ENCODE results near the gene P2RY14. TPM values are rescaled to one million over a fixed set of nuclear protein-coding genes. Genes with fewer than 3 reads are reported as not detected.
A peak's percentile ranks its signal among the peaks of the same experiment; 100 is the strongest.

The P2RY14 gene
- total RNA-seq, 1 experiment from 2014 or later = 0.03 TPM

DNA sequence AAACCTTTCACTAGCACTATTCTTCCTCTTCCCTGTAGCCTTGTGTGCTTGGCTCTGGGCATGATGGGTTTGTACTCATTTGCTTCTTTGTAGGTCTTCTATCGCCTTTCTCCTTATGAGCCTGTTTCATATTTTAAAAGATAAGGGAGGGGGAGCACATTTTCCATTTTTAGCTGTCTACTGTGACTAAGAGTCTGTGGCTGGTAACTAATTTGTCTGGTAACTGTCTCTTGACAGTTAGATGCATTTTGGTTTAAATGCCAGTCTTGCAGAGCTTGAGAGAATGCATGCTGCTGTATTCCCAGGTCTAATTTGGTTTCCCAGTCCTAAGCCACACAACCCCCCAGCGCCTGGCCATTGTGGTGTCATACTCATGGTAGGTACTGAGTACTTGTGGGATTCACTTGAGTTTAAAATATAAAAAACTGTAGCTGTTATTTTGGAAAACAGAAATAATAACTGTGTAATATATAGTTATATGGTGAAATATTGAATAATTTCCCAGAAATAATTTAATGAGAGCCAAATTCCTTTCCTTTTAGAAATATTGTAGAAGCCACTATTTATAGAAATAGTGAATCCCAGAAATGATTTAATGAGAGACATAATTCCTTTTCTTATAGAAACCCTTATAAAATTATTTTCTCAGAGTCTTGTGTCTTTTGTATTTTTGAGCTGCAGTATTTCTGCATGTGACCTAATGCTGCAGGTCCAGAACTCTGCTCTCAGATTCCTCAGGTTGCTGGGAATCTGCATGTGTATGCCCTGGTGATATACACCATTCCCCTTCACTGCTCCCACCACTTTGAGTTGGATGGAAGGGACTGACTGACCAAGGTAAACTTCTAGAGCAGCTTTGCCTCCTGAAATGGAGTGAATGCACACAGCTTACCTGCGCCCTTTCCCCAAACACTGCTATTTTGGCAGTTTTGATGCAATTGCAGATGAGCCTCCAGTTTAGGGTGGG lies 61.4 kb downstream of the P2RY14 start:
- DNase-seq (ENCODE audit: low spot score) = peak; percentile 76

DNA sequence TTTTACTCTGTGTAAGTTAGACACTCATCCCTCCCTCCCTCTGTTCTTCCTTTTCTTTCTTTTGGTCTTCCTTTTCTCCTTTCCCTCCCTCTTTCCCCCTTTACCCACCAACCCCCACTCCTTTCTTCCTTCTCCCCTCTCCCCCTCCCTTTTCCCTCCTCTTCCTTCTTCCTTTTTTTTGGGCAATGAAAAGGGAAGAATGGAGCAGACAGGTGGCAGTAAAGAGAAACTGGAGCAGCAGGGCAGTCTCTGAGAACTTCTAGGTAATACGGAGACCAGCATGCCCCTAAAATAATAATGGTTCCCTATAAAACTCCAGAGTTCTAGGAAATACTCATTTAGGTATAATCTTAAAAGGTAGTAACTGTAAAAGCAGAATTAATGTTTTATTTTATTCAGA lies 63.9 kb downstream of the P2RY14 start:
- no peak for DNase-seq (ENCODE audit: low spot score)

DNA sequence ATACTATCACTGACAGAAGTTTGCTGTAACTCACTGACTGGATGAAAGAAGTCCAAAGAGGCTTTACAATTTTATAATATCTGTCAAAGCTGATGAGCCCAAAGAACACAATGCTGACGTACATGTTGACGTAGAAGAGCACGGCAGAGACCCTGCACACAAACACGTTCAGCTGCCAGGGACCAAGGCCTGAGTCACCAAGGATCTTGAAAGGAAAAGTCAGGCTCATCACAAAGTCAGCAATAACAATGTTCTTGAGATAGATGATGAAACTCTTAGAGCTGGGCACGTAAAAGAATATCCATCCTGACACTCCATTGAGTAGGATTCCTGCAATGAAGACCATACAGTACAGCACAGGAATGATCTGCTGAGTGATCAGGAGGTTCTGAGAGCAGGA lies 64.5 kb downstream of the P2RY14 start:
- DNase-seq (ENCODE audit: low spot score) = no peak

DNA sequence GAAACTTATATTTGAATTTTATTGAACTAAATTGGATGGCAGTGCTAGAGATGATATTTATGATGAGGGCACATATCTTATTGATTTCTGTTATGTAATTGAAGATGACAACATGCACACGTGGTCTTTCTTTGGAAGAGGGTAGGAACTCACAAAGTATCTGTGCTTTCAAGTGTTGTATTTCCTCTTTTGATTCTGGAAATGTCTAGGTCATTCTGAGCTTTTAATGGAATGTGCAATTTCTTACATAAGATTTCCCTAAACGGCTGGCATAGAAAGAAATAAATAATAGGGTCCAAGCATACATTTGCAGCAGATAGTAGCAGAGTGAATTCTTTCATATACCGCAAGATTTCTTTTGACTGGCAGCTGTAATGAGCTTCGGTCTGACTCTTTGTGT lies 65.2 kb downstream of the P2RY14 start:
- DNase-seq (ENCODE audit: low spot score) = no peak

DNA sequence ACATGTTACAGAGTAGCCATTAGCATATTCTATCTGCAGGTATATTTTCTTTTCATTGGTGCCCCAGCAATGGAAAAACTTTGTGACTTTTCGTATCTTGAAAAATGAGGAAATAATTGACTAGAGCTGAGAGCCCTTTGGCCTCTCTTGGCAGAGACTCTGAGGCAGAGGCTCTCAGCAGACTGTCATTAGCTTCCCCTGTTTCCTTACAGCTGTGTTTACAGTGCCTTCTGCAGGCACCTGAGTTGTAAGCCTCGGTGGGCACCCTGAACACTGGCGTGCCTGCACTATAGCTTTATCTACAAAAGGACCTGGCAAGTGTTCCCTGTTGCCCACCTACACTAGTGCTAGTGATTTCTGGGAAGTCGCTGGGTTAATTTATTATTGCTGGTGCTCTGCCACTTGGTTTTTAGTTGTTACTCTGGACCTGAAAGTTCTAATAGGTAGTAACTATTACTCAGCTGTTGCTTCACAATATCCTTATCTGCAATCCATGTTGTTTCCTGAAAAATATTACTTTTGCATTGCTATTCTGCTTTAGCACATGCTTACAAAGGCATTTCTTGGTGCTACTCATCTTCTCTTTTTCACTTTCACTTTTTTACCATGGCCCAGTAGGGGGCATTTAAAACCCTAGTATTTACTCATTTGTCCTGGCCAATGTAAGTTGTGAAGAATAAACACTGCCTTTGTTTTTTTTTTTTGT lies 67.5 kb downstream of the P2RY14 start:
- DNase-seq (ENCODE audit: low spot score) = no peak

DNA sequence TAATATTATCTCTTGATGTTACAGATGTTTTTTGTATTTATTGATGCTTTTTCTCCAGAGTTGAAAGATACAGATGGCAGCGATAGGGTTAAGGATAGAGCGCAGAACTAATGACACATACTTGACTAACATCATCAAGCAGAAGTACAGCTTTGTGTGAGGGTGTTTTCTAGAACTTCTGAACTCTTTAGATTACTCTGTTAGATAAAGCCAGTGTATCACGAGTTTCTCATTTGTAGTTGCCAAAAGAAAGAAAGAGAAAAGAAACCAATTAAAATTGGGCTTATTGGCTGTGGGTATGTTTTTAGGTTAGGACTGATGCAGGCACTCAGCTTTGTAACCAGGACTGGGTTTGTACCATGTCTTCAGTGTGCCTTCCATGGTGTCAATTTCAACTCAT lies 68.7 kb downstream of the P2RY14 start:
- DNase-seq (ENCODE audit: low spot score) = no peak

DNA sequence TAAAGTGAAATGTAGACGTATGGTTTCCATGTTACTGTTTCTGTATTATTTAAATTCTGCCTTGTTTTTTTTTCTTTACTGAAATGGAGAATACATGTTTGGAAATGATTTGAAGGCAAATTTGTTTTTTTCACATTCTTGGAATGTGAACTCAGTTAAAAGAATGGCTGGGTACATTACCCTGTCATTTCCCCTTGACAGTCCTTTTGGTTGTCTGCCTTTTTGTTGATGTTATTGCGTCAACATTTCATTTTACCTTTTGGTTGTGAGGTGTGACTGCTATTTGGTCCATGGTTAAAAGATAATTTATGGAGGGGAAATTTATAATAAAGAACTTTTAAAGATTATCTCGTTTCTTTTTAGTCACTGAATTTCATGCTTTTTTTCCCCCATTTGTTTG lies 72.1 kb downstream of the P2RY14 start:
- DNase-seq (ENCODE audit: low spot score) = no peak

DNA sequence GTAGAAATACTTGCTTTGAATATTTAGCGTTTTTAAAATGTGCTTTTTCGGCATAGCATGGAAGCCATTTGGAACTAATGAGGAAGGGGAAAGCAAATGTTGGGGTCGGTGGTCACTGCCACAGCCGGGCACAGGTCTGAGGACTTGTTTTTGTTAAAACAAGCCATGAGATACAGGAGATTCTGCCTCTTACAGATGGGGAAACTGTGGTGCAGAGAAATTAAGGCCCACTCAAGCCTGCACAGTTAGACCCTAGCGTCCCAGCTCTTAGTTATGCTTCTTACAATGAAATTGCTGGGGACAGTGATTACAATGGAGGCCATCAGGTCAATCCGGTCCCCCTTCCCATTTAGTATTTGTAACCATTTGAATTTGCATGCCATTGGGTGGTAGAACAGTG lies 72.9 kb downstream of the P2RY14 start:
- DNase-seq (ENCODE audit: low spot score) = no peak

DNA sequence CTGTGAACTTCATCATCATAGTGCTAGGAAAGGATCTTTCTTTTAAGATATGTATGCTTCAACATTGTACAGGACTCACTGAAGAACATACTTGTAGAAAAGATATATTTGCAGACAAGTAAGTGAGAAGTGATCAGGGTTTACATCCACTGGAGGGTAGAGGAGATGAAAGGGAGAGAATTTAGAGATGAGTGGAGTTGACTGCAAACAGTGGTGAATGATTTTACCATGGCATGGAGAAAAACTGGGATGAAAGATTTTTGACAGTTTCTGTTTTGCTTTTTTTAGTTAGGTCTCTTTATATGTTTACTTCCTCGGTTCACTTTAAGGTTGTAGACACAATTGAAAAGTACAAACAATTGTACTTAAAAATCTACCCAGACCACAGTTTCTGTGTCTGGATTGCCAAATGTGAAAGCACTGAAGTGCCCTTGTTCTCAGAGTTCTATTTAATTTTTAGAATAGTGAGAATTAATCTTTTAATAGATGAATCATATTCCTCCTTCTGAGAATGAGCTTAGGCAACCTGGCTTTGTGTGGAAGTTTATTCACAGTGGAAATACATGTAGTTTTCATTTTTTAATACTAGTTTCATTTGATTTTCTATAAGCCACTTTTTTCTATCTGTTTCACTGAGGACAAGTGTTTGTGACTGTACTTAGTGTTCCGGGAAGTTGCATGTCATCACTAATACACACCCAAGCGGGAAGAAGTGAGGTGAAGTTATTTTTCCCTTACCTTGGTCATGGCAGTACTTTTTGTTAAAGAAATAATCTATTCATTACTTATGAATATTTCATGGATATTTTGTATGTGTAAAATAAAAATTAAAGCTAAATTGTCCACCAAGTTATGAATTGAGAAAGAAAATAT lies 73.6 kb downstream of the P2RY14 start:
- DNase-seq (ENCODE audit: low spot score) = no peak

DNA sequence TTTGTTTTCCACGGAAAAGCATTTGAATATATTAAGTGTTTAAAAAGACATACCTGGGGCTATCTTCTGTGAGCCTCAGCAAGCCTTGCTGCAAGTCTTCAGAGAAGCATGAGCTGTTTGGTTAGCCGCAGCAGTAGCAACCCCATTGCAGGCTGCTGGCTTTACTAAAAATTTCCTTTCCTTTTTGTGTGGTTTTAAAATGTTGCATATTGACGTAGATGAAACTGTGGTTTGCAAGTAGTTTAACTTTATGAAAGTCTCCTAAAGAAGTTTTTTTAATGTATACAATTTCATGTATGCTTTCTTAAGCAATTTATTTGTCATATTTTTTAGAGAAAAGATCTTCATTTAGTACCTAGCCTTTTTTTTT lies 75.3 kb downstream of the P2RY14 start, which contains the start of gene GPR171:
Gene GPR171, minus strand, starts transcription at position 166 of the 370 bp plus-strand sequence. CDS start 3,830 bp downstream, outside the sequence.
- no peak for DNase-seq (ENCODE audit: low spot score)

DNA sequence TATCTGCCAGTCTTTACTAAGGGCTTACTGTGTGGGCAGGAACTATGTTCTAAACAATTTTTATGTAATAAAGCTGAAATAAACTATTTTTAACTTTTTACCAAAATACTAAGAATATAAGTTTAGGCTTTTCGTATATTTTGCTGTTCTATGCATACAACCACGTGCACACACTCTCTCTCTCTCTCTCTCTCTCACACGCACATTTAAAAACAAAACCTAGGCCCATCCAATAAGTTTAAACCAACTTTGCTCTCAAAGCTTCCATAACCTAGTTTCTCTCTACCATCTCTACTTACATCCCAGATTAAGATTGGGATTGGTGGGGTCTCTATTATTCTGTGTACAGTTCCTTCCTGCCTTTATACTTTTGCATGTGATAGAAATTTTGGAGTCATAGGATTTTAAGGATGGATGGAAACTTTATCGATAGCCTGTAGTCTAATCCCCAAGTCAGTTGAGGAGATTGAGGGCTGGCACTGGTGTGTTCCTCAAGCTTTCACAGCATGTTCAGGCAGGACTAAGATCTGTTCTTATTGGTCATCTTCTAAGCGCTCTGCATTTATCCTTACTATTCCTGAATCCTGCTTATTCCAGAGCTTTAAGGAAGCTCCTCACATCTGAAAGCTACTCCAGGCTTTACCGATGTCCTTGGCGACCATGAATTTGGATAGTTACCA lies 77.2 kb downstream of the P2RY14 start:
- no peak for DNase-seq (ENCODE audit: low spot score)

DNA sequence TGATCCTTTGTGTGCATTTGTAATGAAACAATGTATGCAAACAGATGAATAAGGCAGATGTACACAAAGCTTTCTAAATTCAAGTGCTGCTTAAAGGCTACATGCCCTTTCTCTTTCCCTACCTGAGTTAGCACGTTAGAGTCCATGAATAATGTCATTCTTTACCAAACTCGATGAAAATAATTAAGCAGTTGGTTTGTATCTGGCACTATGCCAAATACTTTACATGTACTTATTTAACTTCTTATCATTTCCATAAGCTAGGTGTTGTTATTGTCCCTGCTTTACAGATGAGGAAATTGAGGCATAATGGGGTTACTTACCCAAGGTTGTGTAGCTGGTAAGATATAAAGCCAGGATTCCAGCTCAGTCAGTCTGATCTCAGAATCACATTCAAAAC lies 77.8 kb downstream of the P2RY14 start:
- DNase-seq (ENCODE audit: low spot score) = no peak

DNA sequence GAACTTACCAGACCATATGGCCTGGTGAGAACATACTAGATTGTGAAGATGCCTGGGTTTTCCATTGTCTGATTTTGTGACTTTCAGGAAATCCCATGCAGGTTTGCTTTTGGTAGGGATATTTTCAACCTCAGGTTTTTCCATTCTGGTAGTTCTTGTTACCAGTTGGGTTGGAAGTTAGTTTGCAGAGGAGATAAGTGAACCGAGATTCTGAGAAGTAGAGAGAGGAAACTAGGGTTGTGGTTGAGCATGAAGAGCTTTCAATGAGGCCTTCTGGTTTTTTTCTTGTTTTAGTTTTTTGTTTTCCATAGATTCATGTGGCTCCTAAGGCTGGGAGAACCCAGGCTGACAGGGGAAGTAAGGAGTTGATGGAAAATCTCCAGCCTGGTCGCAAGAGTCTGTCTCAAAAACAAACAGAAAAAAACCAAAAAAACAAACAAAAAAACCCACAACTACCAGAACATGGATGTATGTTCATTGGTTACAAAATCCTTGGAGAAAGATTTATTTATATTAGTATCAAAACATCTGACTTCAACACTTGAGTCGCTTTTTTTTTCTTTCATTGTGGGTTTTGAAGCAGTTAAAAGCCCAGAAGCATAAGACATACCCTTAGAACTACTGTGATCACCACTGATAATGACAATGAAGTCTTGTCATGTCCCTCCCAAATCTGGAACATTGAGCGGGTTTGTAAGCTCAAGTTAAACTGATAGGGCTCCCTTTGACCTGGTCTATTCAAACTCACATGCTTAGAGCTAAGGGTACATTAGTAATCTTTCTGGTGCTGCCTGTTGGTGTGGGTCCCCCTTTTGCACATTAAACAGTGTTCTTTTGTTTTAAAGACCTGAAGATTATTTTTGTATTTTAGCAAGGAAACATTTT lies 78.5 kb downstream of the P2RY14 start:
- no peak for DNase-seq (ENCODE audit: low spot score)

DNA sequence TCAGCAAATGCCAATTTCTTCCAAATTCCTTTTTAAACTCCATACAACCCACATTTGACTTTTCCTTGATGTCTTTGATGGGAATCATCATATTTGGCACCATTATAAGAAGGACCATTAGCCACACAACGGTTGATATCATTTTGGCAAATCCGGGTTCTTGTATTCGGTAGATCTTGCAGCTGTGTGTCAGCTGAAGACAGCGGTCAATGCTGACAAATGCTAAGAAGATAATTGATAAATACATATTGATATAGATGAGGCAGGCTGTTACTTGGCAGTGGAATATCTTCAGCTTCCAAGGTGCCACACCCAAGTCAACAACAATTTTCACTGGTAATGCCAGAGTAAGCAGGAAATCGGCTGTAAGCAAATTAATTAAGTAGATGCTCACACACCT lies 79.5 kb downstream of the P2RY14 start:
- no peak for DNase-seq (ENCODE audit: low spot score)

DNA sequence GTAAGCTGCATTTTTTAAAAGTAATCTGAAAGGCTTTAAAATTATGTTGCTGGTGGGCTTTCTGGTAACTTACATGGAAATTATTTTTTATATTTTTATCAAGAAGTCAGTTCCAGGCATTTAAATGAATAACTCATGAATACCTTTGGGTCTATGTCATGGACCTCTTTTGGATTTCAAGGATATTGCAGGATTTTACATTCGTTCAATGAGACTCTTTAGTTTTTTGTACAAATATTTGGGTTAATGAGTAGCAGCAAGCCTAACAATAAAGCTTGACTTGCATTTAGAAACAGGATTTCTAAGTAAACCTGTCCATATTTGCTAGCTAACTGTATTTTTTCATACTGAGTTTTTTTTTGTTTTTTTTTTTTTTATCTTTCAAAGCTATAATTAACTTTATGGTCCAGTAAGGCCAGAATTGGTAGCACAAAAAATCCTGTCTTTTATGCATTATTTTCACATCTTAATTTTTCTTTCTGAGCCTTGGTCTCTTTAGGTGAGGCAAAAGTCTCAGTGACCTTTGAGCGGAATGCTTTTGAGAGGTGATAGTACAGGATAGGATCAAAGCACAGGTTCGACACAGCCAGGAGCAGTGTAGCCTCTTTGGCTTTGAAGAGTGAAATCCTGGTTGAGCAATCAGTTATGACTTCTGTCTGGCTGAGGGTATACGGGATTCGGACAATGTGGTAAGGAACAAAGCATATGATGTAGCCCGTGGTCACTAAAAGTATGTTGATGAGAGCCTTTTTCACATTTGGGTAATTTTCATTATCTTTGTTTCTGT lies 80.2 kb downstream of the P2RY14 start:
- no peak for DNase-seq (ENCODE audit: low spot score)

DNA sequence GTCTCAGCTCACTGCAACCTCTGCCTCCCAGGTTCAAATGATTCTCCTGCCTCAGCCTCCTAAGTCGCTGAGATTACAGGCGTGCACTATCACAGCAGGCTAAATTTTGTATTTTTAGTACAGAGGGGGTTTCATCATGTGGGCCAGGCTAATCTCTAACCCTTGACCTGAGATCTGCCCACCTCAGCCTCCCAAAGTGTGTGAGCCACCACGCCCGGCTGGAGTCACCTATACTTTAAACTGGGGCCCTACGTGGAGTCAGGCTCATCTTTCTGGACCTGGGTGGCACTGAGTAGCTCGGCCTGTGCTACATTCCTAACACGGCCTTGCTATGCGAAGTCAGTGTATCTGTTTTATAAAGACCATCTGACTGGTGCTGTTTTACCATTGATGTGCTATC lies 81.1 kb downstream of the P2RY14 start:
- DNase-seq (ENCODE audit: low spot score) = no peak

DNA sequence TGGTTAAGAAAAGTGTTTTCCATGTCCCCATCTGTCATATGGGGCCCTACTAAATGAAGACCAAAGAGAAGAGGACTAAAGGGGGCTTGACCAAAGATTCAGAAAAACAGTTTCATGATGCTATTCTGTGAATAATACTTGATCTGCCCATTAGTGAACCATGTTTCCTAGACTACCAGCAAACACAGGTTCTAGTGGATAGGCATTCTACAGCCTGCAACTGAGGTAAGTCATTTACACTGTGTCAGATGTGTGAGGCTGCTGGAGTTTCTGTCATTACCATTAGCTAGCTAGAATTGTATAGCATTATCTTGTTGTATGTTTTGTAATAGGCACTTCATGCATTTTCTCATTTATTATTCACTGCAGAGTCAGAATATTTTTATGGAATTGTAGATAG lies 81.9 kb downstream of the P2RY14 start:
- DNase-seq (ENCODE audit: low spot score) = no peak

DNA sequence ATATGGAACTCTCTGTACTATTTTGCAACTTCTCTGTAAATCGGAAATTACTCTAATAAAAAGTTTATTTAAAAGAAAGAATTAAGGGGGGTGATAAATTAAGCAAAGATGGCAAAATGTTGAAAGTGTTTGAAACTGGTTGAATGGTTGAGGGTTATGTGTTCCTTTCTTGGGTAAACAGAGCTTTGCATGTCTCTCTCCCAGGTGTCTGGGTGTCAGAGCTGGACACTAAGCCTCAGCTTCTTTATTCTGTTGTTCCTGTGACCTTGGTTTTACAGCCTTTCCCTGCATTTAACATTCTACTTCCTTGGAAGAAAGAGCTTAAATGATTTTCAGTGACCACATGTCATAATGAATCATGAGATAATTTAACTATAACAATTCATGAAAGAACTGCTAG lies 82.5 kb downstream of the P2RY14 start:
- DNase-seq (ENCODE audit: low spot score) = no peak

DNA sequence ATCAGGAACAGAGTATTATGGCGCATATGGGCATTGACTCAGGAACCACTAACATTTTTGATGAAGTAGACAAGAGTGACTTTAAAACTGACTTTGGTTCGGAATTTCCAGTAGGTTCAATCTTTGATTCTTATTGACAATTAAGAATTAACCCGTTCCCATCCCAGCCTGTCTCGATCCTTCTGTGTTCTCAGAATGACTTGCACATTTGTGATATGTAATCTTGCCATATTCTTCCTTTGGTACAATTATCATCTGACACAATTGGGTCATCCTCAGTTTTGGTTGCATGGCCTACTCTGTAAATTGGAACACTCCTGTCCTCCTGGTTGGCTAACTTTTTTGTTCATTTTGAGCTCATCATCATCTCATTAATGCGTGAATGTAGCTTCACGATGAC lies 85.8 kb downstream of the P2RY14 start:
- DNase-seq (ENCODE audit: low spot score) = no peak

DNA sequence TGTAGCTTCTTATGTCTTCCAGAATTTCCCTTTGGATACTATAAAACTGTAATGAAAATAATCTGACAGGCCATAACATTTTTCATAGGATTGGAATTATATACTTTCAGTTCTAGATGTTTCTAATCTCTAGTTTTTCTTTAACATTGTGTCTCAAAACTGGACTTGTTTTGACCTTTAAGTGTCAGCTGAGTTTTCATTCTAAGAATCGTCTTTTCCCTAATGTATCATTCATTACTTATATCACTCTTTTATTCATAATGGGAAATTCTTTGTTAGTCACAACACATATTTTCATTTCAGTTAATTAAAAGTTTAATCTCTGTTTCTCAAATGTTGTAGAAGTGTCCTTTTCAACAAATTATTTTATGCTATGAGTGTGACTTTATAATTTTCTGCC lies 87.2 kb downstream of the P2RY14 start:
- DNase-seq (ENCODE audit: low spot score) = no peak
